Cortex of kidney (tissue), 1 donor: ENCODE data around the gene TBC1D24.

ENCODE experiments used
- DNase-seq: peaks from one replicate; lab custom pipeline; 2025; lab: John Stamatoyannopoulos, UW

The TBC1D24 gene

GRCh38 chr16:2482708-2483534 lies 8.0 kb downstream of the TBC1D24 start:
- DNase-seq: no peak

GRCh38 chr16:2483939-2484897 lies 9.3 kb downstream of the TBC1D24 start:
- DNase-seq: no peak

- no peak for DNase-seq
Observed at GRCh38 chr16:2484898-2485508, 10.1 kb downstream of the TBC1D24 start.

- no peak for DNase-seq
Observed at GRCh38 chr16:2485811-2486507, 11.0 kb downstream of the TBC1D24 start.

- no peak for DNase-seq
Observed at GRCh38 chr16:2486645-2487516, 12.0 kb downstream of the TBC1D24 start.

- DNase-seq: no peak
Observed at GRCh38 chr16:2487517-2487842, 12.6 kb downstream of the TBC1D24 start.

GRCh38 chr16:2487903-2488531 lies 13.1 kb downstream of the TBC1D24 start:
- no peak for DNase-seq

- DNase-seq: no peak
Observed at GRCh38 chr16:2489581-2489980, 14.7 kb downstream of the TBC1D24 start.

GRCh38 chr16:2490190-2491105 lies 15.5 kb downstream of the TBC1D24 start:
- no peak for DNase-seq

- DNase-seq: no peak
Observed at GRCh38 chr16:2492292-2492691, 17.4 kb downstream of the TBC1D24 start.

- DNase-seq: no peak
Observed at GRCh38 chr16:2493605-2494004, 18.7 kb downstream of the TBC1D24 start.

GRCh38 chr16:2494616-2495015 lies 19.7 kb downstream of the TBC1D24 start:
- DNase-seq: no peak

GRCh38 chr16:2495041-2495440 lies 20.1 kb downstream of the TBC1D24 start:
- DNase-seq: no peak

- no peak for DNase-seq
Observed at GRCh38 chr16:2496223-2497115, 21.5 kb downstream of the TBC1D24 start.

- DNase-seq: no peak
Observed at GRCh38 chr16:2497116-2497630, 22.2 kb downstream of the TBC1D24 start.

- no peak for DNase-seq
Observed at GRCh38 chr16:2497695-2498484, 23.0 kb downstream of the TBC1D24 start.

GRCh38 chr16:2498531-2499253 lies 23.8 kb downstream of the TBC1D24 start:
- DNase-seq: no peak
